Neural cell (in vitro differentiated cells): ENCODE measurements around the gene DAGLA.

Experiments
- EP300 ChIP-seq: fragments of 450-650 bp; conservative IDR thresholded peaks from 2 replicates; pipeline ENCODE4 v1.6.1; 2014; ENCODE audit warnings: antibody characterized with exemption, mild to moderate bottlenecking, moderate library complexity; ENCODE audit not compliant: poor library complexity, severe bottlenecking
- POLR2AphosphoS5 ChIP-seq: IDR thresholded peaks from 2 replicates; pipeline ENCODE4 v1.6.1; 2012
- SMC3 ChIP-seq: fragments of 450-650 bp; conservative IDR thresholded peaks from 2 replicates; pipeline ENCODE4 v1.6.1; 2014; ENCODE audit warnings: antibody characterized with exemption, mild to moderate bottlenecking, moderate library complexity; ENCODE audit not compliant: poor library complexity
- TAF1 ChIP-seq: IDR thresholded peaks from 2 replicates; pipeline ENCODE4 v1.6.1; 2012; ENCODE audit warnings: low read depth
- TF ChIP-seq, protein P1 (sequence below): IDR thresholded peaks from 2 replicates; pipeline ENCODE4 v1.6.1; 2012; ENCODE audit warnings: borderline replicate concordance
- TF ChIP-seq, protein P2 (sequence below): fragments of 450-650 bp; IDR thresholded peaks from 2 replicates; pipeline ENCODE4 v1.5.1; 2014; ENCODE audit warnings: antibody characterized with exemption, mild to moderate bottlenecking, moderate library complexity; ENCODE audit not compliant: poor library complexity, severe bottlenecking

DNA sequence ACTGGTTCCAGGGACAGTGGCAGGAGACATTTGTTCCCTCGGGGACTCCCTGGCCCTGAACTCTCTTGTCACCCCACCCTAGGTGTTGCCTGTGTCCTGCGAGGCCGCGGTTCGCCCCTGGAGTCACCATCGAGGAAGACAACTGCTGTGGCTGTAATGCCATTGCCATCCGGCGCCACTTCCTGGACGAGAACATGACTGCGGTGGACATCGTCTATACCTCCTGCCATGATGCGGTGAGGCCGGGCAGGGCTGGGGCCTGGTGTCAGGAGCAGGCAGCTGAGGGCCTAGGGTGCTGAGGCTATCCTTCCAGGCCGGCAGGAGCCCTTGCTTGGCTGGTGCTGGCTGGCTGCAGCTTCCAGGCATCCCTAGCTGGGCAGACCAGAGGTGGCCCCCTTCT lies 54.6 kb downstream of the DAGLA start:
- TF ChIP-seq, protein P1, sequence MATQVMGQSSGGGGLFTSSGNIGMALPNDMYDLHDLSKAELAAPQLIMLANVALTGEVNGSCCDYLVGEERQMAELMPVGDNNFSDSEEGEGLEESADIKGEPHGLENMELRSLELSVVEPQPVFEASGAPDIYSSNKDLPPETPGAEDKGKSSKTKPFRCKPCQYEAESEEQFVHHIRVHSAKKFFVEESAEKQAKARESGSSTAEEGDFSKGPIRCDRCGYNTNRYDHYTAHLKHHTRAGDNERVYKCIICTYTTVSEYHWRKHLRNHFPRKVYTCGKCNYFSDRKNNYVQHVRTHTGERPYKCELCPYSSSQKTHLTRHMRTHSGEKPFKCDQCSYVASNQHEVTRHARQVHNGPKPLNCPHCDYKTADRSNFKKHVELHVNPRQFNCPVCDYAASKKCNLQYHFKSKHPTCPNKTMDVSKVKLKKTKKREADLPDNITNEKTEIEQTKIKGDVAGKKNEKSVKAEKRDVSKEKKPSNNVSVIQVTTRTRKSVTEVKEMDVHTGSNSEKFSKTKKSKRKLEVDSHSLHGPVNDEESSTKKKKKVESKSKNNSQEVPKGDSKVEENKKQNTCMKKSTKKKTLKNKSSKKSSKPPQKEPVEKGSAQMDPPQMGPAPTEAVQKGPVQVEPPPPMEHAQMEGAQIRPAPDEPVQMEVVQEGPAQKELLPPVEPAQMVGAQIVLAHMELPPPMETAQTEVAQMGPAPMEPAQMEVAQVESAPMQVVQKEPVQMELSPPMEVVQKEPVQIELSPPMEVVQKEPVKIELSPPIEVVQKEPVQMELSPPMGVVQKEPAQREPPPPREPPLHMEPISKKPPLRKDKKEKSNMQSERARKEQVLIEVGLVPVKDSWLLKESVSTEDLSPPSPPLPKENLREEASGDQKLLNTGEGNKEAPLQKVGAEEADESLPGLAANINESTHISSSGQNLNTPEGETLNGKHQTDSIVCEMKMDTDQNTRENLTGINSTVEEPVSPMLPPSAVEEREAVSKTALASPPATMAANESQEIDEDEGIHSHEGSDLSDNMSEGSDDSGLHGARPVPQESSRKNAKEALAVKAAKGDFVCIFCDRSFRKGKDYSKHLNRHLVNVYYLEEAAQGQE, result no peak
- TF ChIP-seq, protein P2, sequence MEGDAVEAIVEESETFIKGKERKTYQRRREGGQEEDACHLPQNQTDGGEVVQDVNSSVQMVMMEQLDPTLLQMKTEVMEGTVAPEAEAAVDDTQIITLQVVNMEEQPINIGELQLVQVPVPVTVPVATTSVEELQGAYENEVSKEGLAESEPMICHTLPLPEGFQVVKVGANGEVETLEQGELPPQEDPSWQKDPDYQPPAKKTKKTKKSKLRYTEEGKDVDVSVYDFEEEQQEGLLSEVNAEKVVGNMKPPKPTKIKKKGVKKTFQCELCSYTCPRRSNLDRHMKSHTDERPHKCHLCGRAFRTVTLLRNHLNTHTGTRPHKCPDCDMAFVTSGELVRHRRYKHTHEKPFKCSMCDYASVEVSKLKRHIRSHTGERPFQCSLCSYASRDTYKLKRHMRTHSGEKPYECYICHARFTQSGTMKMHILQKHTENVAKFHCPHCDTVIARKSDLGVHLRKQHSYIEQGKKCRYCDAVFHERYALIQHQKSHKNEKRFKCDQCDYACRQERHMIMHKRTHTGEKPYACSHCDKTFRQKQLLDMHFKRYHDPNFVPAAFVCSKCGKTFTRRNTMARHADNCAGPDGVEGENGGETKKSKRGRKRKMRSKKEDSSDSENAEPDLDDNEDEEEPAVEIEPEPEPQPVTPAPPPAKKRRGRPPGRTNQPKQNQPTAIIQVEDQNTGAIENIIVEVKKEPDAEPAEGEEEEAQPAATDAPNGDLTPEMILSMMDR, result no peak
- TF ChIP-seq SMC3 (no peak), TAF1 (no peak), EP300 (no peak), POLR2AphosphoS5 (no peak)
